ENCODE results near the gene NEDD1. TPM values are rescaled to one million over a fixed set of nuclear protein-coding genes. Genes with fewer than 3 reads are reported as not detected.

Gene NEDD1
- total RNA-seq, 1 experiment from 2014 or later = 17.2 TPM

- no peak overlapping the region for H3K4ac ChIP-seq (ENCODE audit: low read depth, low read length)
- H4K91ac ChIP-seq (ENCODE audit: insufficient read length, low read depth, low read length) = no peak overlapping the region
- H3K27ac ChIP-seq (ENCODE audit: insufficient read length, low read depth, low read length) = no peak overlapping the region
- Mint-ChIP-seq H3K4me1 (no peaks in the 10 kb centered on the region), H3K9me3 (no peaks in the 10 kb centered on the region), H3K4me3 (no peak overlapping the region), H3K27ac (no peak overlapping the region), H3K36me3 (ENCODE audit: insufficient read depth in 1 of 3, low read depth in 3 of 3) (no peaks in the 10 kb centered on the region), H3K27me3 (ENCODE audit: low read depth) (no peaks in the 10 kb centered on the region)
- no peak overlapping the region for H3K14ac ChIP-seq (ENCODE audit: insufficient read depth, low read length)
- H3K79me2 ChIP-seq (ENCODE audit: insufficient read depth, low read length) = no peaks in the 10 kb centered on the region
- TF ChIP-seq, protein P1, sequence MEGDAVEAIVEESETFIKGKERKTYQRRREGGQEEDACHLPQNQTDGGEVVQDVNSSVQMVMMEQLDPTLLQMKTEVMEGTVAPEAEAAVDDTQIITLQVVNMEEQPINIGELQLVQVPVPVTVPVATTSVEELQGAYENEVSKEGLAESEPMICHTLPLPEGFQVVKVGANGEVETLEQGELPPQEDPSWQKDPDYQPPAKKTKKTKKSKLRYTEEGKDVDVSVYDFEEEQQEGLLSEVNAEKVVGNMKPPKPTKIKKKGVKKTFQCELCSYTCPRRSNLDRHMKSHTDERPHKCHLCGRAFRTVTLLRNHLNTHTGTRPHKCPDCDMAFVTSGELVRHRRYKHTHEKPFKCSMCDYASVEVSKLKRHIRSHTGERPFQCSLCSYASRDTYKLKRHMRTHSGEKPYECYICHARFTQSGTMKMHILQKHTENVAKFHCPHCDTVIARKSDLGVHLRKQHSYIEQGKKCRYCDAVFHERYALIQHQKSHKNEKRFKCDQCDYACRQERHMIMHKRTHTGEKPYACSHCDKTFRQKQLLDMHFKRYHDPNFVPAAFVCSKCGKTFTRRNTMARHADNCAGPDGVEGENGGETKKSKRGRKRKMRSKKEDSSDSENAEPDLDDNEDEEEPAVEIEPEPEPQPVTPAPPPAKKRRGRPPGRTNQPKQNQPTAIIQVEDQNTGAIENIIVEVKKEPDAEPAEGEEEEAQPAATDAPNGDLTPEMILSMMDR (conservative IDR thresholded peaks at IDR 0.05) = no peak
- no peak overlapping the region for H3K56ac ChIP-seq (ENCODE audit: insufficient read length, low read depth, low read length)
- no peak overlapping the region for H2BK5ac ChIP-seq (ENCODE audit: insufficient read length, low read length)
- H2BK20ac ChIP-seq (ENCODE audit: low read depth, low read length, poor library complexity, severe bottlenecking) = no peak overlapping the region
- no peak overlapping the region for H3K18ac ChIP-seq (ENCODE audit: insufficient read length, low read depth, low read length)
- no peak overlapping the region for H4K5ac ChIP-seq (ENCODE audit: insufficient read length, low read depth, low read length)
- no peak overlapping the region for H2AFZ ChIP-seq (ENCODE audit: low read length)
- DNase-seq = no peak
- no peaks in the 10 kb centered on the region for H3K23me2 ChIP-seq (ENCODE audit: insufficient read length, low read depth, low read length, poor library complexity, severe bottlenecking)
- H4K20me1 ChIP-seq (ENCODE audit: control insufficient read depth, insufficient read depth, insufficient read length) = no peaks in the 10 kb centered on the region
- no peak overlapping the region for H3K23ac ChIP-seq (ENCODE audit: insufficient read length, low read depth, low read length)
- no peak overlapping the region for H4K8ac ChIP-seq (replicated peaks; ENCODE audit: insufficient read length, low read depth, low read length)
- H3K9ac ChIP-seq (ENCODE audit: extremely low read depth, insufficient read length, low read length) = no peak overlapping the region
- H3K4me1 ChIP-seq (ENCODE audit: insufficient read depth, low read length) = no peaks in the 10 kb centered on the region
- no peaks in the 10 kb centered on the region for H3K27me3 ChIP-seq (ENCODE audit: insufficient read depth, low read length)
- H3K79me1 ChIP-seq (ENCODE audit: insufficient read depth, low read depth, low read length, poor library complexity, severe bottlenecking) = no peaks in the 10 kb centered on the region
- H2BK15ac ChIP-seq (ENCODE audit: low read depth, low read length) = no peak overlapping the region
- H2BK120ac ChIP-seq (ENCODE audit: low read depth, low read length, poor library complexity, severe bottlenecking) = no peak overlapping the region
- no peak overlapping the region for H3K4me2 ChIP-seq (ENCODE audit: insufficient read depth, insufficient read length, low read length)
- H3K9me3 ChIP-seq (ENCODE audit: control insufficient read depth, low read depth, low read length) = no peaks in the 10 kb centered on the region
- no peak overlapping the region for H2BK12ac ChIP-seq (ENCODE audit: insufficient read length, low read depth, low read length)
- no peak overlapping the region for H2AK5ac ChIP-seq (ENCODE audit: insufficient read length, low read length)
- WGBS (ENCODE audit: extremely low coverage, insufficient read length, low lambda C conversion rate) = no CpG with 5 or more reads among the region's 3 CpGs
- H3T11ph ChIP-seq (ENCODE audit: low read length) = no peak overlapping the region
Observed at GRCh38 chr12:96880220-96880619, 26.8 kb upstream of the NEDD1 start.

All from H9 (cell line).